AG04449 (cell line): ENCODE measurements around the gene TANC1.

Experiments
- CTCF ChIA-PET: fragments of 350-600 bp; formaldehyde crosslinking; extraction: SDS; loops from one replicate; lab custom pipeline; 2021; ENCODE audit warnings: antibody characterized with exemption; lab: Yijun Ruan, JAX
- POLR2A ChIA-PET: fragments of 400-600, 350-600 bp; formaldehyde crosslinking; extraction: SDS; loops from one replicate; lab custom pipeline; 2020; ENCODE audit warnings: antibody characterized with exemption, inconsistent platforms; lab: Yijun Ruan, JAX
- DNase-seq: peaks from one replicate; pipeline ENCODE4 v3.0.0-alpha.2; 2010; ENCODE audit warnings: low read depth, low spot score
- H3K4me3 ChIP-seq: 2 replicates; pipeline ENCODE4 v1.5.1; 2011; ENCODE audit warnings: low read depth, mild to moderate bottlenecking, control low read depth, low read length
- TF ChIP-seq, protein P1 (sequence below): IDR thresholded peaks from one replicate; pipeline ENCODE4 v1.5.1; 2011; ENCODE audit warnings: mild to moderate bottlenecking, moderate library complexity, low read length, control low read depth, inconsistent platforms; ENCODE audit not compliant: insufficient read depth; ENCODE audit errors: missing control alignments

The TANC1 gene

DNA sequence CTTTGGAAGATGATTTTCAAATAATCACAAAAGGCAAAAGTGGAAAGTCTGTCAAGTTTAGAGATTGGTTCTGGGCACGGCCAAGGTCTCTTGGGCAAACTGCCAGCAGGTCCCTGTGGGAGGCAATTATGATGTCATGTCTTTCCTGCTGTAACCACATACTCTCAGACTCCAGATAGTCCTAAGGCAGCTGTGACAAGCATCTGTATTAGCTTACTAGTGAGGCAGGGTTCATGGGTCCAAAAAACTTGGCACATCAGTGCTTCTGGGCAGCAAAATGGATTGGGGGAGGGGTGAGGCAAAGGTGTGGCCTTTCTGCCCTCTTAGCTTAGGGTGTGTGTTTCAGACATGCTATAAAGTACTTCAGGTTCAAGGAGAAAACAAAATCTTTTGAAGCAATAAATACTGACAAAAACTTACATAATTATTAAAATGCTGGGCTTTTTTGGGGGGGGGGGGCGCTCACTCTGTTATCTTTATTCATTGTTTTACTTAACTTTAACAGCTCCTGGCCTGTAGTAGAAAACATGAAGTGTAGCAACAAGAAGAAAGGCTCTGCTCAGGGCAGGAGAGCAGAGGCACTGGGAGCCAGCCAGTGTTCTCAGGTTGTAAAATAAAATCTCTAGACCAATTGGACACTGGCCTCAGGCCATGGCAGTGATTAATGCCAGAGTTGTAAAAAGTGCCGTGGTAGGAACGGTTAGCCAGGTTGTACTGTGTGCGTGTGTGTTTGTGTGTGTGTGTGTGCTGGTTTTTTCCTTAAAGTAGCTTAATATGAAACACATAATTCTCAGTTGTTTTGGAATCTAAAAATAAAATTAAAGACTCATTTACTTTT lies 14.3 kb upstream of the TANC1 start:
- no peak overlapping the region for H3K4me3 ChIP-seq

DNA sequence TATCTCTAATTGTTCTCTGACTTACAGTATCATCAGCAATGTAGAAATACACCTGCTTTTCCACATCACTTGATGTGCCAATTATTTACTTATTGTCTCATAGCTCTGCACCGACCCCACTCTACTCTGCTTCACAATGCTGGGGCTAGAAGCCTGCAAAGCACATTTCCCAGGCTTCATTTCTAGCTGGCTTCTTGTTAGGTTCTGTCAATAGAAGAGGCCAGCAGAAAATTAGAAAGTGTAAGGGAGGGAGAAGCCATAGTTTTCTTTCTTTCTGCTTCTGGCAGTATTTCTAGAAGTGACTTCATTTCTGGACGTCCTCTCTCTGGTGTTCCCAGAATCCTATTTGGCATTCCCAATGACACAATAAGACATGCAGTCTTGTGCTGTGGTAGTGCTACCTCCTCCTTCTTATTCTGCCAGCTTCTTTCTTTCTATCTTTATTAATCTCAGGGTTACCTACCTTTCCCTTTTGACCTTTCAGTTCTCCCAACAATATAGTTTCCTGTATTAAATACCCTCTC lies 12.5 kb upstream of the TANC1 start:
- H3K4me3 ChIP-seq: no peak overlapping the region
- DNase-seq: no peak
- CTCF ChIA-PET: interaction anchor here (1.2 kb wide), 1 partner anchor 10 kb away, joined by 4 read pairs; no protein-coding TSS in a partner anchor
- TF ChIP-seq, protein P1, sequence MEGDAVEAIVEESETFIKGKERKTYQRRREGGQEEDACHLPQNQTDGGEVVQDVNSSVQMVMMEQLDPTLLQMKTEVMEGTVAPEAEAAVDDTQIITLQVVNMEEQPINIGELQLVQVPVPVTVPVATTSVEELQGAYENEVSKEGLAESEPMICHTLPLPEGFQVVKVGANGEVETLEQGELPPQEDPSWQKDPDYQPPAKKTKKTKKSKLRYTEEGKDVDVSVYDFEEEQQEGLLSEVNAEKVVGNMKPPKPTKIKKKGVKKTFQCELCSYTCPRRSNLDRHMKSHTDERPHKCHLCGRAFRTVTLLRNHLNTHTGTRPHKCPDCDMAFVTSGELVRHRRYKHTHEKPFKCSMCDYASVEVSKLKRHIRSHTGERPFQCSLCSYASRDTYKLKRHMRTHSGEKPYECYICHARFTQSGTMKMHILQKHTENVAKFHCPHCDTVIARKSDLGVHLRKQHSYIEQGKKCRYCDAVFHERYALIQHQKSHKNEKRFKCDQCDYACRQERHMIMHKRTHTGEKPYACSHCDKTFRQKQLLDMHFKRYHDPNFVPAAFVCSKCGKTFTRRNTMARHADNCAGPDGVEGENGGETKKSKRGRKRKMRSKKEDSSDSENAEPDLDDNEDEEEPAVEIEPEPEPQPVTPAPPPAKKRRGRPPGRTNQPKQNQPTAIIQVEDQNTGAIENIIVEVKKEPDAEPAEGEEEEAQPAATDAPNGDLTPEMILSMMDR: no peak
- POLR2A ChIA-PET: no interaction called here

More for the DNA sequence above, 14.3 kb upstream of the TANC1 start:
- TF ChIP-seq, protein P1: no peak
- DNase-seq: no peak
- POLR2A ChIA-PET: interaction anchor here (0.6 to 1.3 kb wide), 3 partner anchors 14 to 23 kb away, joined by 3 to 6 read pairs (median 3); partner anchors contain the start of gene TANC1
- CTCF ChIA-PET: interaction anchor here (0.8 to 2.6 kb wide), 3 partner anchors 19 to 165 kb away, joined by 4 to 11 read pairs (median 4); no protein-coding TSS in a partner anchor

DNA sequence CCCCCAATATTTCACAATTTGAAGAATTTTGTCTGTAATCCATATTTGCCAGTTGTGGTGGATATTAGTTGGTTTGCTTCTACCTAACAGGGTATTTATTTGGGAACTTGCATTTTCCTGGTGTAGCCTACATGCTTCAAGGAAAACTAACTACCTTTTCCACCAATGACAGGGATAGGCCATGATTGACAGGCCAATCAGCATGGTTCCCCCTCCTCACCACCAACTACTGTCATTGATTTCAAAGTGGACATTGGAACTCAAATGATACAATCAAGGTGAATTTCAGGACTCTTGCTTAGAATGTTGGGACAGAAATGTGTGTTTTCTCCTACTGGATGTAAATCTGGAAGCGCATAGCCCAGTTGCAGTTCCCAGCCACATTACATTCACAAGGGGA lies 10.1 kb upstream of the TANC1 start:
- H3K4me3 ChIP-seq: no peak overlapping the region
- ChIA-PET POLR2A (interaction anchor here (0.6 kb wide), 1 partner anchor 160 kb away, joined by 3 read pairs; no protein-coding TSS in a partner anchor), CTCF (no interaction called here)
- no peak for DNase-seq
- TF ChIP-seq, protein P1: no peak

DNA sequence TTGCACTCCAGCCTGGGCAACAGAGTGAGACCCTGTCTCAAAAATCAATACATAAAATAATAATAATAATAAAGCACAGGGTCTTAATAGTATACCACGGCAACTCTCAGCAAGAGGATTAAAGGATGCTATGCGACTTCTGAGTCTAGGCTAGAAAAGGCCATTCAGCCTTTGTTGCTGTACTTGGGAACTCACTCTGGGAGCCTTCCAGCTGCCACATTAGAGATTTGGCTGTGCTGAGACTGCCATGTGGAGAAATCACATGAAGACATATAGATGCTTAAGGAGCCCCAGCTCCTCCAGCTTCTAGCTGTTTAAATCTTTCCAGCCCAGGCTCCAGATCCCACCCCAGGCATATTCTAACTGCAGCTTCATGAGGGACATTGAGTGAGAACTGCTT lies 8.2 kb upstream of the TANC1 start:
- DNase-seq: no peak
- no peak overlapping the region for H3K4me3 ChIP-seq
- TF ChIP-seq, protein P1: no peak
- ChIA-PET CTCF (interaction anchor here (1.0 kb wide), 1 partner anchor 159 kb away, joined by 3 read pairs; no protein-coding TSS in a partner anchor), POLR2A (no interaction called here)

DNA sequence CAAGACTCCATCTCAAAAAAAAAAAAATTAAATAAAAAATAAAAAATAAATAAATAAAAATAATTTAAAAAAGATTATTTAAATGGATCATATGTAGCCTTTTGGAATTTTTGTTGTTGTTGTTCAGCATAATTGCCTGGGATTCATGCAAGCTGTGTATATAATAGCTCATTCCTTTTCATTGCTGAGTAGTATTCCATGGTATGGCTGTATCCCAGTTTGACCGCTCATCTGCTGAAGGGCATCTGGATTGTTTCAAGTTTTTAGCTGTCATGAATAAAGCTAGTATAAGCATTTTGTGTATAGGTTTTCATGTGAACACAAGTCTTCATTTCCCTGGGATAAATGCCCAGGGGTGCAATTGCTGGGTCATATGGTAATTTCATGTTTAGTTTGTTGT lies 6.4 kb upstream of the TANC1 start:
- no peak for DNase-seq
- ChIA-PET CTCF (no interaction called here), POLR2A (no interaction called here)
- no peak overlapping the region for H3K4me3 ChIP-seq
- TF ChIP-seq, protein P1: no peak

DNA sequence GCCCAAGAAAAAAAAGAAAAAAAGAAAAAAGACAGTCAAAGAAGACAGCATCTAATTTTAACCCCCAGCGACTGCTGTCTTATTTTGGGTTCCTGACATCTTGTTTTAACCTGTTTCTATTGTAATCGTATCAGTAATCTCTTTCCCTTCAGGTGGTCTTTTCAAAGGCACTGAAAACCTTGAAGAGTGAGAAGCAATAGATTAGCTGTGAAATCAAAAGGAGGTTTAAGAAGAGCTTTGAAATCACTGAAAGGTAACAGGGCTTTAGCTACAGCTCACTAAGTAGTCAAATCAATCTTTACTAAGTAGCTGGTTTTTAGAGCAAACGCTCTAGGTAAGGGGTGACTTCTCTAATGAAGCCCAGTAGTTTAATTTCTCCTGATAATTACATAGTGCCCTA lies 5.4 kb upstream of the TANC1 start:
- POLR2A ChIA-PET: no interaction called here
- TF ChIP-seq, protein P1: no peak
- DNase-seq: no peak
- CTCF ChIA-PET: no interaction called here
- H3K4me3 ChIP-seq: no peak overlapping the region
